ENCODE results near the gene HOPX.

Gene HOPX

DNA sequence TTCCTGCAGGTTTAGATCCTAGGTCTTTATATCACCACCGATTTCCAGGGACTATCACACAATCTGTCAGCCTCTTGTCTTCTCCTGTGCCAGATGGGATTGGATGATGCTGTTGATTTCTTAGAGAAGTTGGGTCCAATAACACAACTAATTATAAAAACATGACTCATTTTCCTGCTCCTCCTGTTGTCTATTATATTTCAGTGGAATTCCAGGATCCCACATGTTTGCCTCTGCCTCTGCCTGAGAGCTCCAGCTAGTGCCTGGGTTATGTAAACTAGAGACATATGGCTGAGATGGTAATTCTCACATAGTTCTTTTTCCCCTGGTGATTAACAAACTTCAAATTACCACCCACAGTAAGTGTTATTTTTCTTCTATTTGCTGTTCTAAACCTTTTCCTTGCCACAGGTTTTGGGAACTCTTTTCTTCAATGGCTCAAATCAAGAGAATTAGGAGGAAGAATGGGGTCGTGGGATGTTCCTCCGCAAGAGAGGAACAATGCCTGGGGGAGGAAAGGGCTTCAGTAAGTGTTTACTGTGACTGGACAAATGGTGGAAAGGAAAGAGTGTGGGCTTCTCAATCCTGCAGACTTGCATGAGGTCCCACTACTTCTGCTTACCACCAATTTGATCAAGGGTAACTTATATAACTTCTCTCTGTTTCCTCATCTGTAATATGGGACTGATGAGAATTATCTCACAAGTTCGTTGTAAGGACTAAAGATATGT is 3.4 kb upstream of the HOPX start:
- no peaks in the 10 kb centered on the region for H3K9me3 ChIP-seq (ENCODE audit: control insufficient read depth, low read length)
- H3K27ac ChIP-seq = no peak overlapping the region
- H3K36me3 ChIP-seq (ENCODE audit: control insufficient read depth, insufficient read depth, low read length) = no peaks in the 10 kb centered on the region
- no peak overlapping the region for H2AFZ ChIP-seq
- no peak overlapping the region for H3K9ac ChIP-seq
- H3K27me3 ChIP-seq (ENCODE audit: control insufficient read depth, insufficient read depth, low read length) = no peaks in the 10 kb centered on the region
- H3K4me3 ChIP-seq (ENCODE audit: low read depth, low read length) = no peak overlapping the region
- no peaks in the 10 kb centered on the region for H3K79me2 ChIP-seq
- no peak overlapping the region for H3K4me2 ChIP-seq (ENCODE audit: low read length)
- H3K4me1 ChIP-seq = no peaks in the 10 kb centered on the region
- TF ChIP-seq, protein P1, sequence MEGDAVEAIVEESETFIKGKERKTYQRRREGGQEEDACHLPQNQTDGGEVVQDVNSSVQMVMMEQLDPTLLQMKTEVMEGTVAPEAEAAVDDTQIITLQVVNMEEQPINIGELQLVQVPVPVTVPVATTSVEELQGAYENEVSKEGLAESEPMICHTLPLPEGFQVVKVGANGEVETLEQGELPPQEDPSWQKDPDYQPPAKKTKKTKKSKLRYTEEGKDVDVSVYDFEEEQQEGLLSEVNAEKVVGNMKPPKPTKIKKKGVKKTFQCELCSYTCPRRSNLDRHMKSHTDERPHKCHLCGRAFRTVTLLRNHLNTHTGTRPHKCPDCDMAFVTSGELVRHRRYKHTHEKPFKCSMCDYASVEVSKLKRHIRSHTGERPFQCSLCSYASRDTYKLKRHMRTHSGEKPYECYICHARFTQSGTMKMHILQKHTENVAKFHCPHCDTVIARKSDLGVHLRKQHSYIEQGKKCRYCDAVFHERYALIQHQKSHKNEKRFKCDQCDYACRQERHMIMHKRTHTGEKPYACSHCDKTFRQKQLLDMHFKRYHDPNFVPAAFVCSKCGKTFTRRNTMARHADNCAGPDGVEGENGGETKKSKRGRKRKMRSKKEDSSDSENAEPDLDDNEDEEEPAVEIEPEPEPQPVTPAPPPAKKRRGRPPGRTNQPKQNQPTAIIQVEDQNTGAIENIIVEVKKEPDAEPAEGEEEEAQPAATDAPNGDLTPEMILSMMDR (IDR thresholded peaks at IDR 0.05) = no peak

DNA sequence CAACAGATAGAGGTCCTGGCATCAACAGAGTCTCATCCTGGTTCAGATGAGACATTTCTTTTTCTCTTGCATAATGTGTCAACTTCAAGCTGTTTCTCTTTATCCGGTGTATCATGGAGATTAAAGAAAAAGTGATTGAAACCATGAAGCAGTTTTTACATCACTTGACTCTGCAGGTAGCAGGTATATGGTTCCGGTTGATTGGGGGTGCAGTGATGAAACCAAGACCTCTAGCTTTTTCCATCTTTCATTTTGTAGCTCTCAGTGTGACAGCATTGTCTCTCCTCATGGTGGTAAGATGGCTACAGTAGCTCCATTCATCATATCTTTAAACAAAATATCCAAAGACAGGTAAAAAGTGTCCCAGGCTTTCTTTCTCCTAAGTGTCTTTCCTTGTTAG is 2.4 kb upstream of the HOPX start:
- Histone ChIP-seq H3K4me3 (ENCODE audit: low read depth, low read length) (no peak overlapping the region), H3K9ac (no peak overlapping the region), H3K36me3 (ENCODE audit: control insufficient read depth, insufficient read depth, low read length) (no peaks in the 10 kb centered on the region), H3K79me2 (no peaks in the 10 kb centered on the region), H3K9me3 (ENCODE audit: control insufficient read depth, low read length) (no peaks in the 10 kb centered on the region), H3K27ac (no peak overlapping the region), H3K4me1 (no peaks in the 10 kb centered on the region), H2AFZ (no peak overlapping the region), H3K4me2 (ENCODE audit: low read length) (no peak overlapping the region), H3K27me3 (ENCODE audit: control insufficient read depth, insufficient read depth, low read length) (no peaks in the 10 kb centered on the region)
- TF ChIP-seq, protein P1 (IDR thresholded peaks at IDR 0.05) = no peak

DNA sequence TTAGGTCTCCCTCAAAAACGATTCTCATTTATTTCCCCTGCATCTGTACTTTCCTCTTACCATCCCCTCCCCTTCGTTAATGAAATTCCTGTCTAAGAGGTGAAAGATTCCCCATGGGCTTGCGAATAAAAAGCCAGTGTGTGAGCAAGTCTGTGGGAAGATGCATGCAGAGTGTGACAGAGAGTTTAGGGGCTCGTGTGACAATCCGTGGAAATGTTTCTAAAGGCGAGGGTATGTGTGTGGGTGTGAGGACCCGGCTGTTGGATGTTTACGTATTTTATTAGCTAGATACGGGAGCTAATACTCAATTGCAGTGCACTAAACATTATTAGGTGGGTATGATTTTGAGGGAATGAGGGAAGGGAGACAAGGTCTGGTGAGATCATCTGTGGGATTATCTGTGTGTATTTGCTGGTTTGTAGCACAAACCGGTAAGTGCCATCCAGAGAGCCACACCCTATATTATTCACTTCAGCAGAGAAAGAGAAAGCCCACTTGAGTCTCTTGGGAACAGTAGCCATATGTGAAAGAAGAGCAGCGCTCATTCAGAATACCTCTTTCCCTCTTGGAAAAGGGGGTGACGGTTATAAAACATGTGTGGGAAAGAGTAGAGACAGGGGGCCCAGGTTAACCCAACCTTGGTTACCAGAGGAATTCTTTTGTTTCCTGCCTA is 893 bp upstream of the HOPX start:
- no peak overlapping the region for H3K9ac ChIP-seq
- H3K36me3 ChIP-seq (ENCODE audit: control insufficient read depth, insufficient read depth, low read length) = no peaks in the 10 kb centered on the region
- H3K27me3 ChIP-seq (ENCODE audit: control insufficient read depth, insufficient read depth, low read length) = no peaks in the 10 kb centered on the region
- H3K79me2 ChIP-seq = no peaks in the 10 kb centered on the region
- H3K4me3 ChIP-seq (ENCODE audit: low read depth, low read length) = peak overlapping the region; percentile 33
- no peak overlapping the region for H3K27ac ChIP-seq
- no peaks in the 10 kb centered on the region for H3K9me3 ChIP-seq (ENCODE audit: control insufficient read depth, low read length)
- H3K4me1 ChIP-seq = no peaks in the 10 kb centered on the region
- peak overlapping the region; percentile 60 for H3K4me2 ChIP-seq (ENCODE audit: low read length)
- no peak overlapping the region for H2AFZ ChIP-seq
- TF ChIP-seq, protein P1 (IDR thresholded peaks at IDR 0.05) = no peak

DNA sequence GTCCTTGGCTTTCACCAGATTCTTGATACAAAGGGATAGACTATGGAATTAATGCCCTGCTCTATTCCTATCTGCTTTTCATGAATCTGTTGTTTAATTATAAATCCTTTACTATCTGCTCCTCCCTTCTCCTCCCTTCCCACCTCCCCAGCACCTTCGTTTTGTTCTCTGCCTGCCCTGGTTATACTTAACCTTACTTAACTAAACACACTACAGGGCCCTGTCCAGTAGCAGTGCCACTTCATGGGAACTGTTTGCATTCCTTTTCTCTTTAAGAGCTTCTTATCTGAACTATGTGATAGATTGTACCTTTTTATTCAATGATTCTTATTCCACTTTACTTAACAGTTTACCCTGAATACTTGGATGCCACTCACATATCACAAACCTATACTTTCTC is 830 bp downstream of the HOPX start:
- no peak overlapping the region for H3K4me3 ChIP-seq (ENCODE audit: low read depth, low read length)
- no peaks in the 10 kb centered on the region for H3K27me3 ChIP-seq (ENCODE audit: control insufficient read depth, insufficient read depth, low read length)
- no peaks in the 10 kb centered on the region for H3K4me1 ChIP-seq
- H3K9ac ChIP-seq = no peak overlapping the region
- H3K79me2 ChIP-seq = no peaks in the 10 kb centered on the region
- no peak overlapping the region for H2AFZ ChIP-seq
- no peaks in the 10 kb centered on the region for H3K9me3 ChIP-seq (ENCODE audit: control insufficient read depth, low read length)
- TF ChIP-seq, protein P1 (IDR thresholded peaks at IDR 0.05) = no peak
- H3K4me2 ChIP-seq (ENCODE audit: low read length) = no peak overlapping the region
- no peak overlapping the region for H3K27ac ChIP-seq
- H3K36me3 ChIP-seq (ENCODE audit: control insufficient read depth, insufficient read depth, low read length) = no peaks in the 10 kb centered on the region
